ENCODE results near the gene FCGR3A. TPM values are rescaled to one million over a fixed set of nuclear protein-coding genes. Genes with fewer than 3 reads are reported as not detected.

Gene FCGR3A
- total RNA-seq, 6 donors from 2014 or later = 20.8 to 237 (median 82.8) TPM

Other genes starting within 250 kb of the FCGR3A start
- 1 to 10 TPM; 1.5 to 6.9 (median 4.0) TPM for gene MPZ, start 239.8 kb downstream of the FCGR3A start, total RNA-seq
- 100 to 1,000 TPM in 2 of 6 donors, 10 to 100 TPM in 4; 17.7 to 159 (median 66.7) TPM for gene SDHC, start 235.4 kb downstream of the FCGR3A start, total RNA-seq
- gene CFAP126, start 181.9 kb downstream of the FCGR3A start, total RNA-seq = 1 to 10 TPM in 4 of 6 donors, under 1 TPM in 1, not detected in 1; 0.37 to 9.5 (median 4.0) TPM
- gene FCGR2A, start 44.4 kb downstream of the FCGR3A start, total RNA-seq = 100 to 1,000 TPM in 4 of 6 donors, 10 to 100 TPM in 2; 94.6 to 273 (median 160) TPM
- gene HSPA6, start 25.3 kb downstream of the FCGR3A start, total RNA-seq = 10 to 100 TPM; 10.8 to 37.7 (median 15.9) TPM
- gene FCGR3B, start 81.4 kb upstream of the FCGR3A start, total RNA-seq = 10 to 100 TPM in 5 of 6 donors, 1 to 10 TPM in 1; 6.3 to 59.2 (median 20.4) TPM
- 10 to 100 TPM in 4 of 6 donors, 1 to 10 TPM in 2; 5.4 to 33.9 (median 22.0) TPM for gene FCGR2B, start 113.3 kb upstream of the FCGR3A start, total RNA-seq
- 1 to 10 TPM in 2 of 6 donors, under 1 TPM in 1, not detected in 3; 0.52 to 1.2 (median 1.0) TPM for gene FCRLA, start 157.4 kb upstream of the FCGR3A start, total RNA-seq
- gene FCRLB, start 171.7 kb upstream of the FCGR3A start, total RNA-seq = 1 to 10 TPM in 3 of 6 donors, not detected in 3; 1.4 to 2.1 (median 1.7) TPM
- 10 to 100 TPM in 5 of 6 donors, 1 to 10 TPM in 1; 4.6 to 29.0 (median 15.9) TPM for gene DUSP12, start 200.0 kb upstream of the FCGR3A start, total RNA-seq
- 10 to 100 TPM; 14.2 to 36.7 (median 27.0) TPM for gene ATF6, start 216.5 kb upstream of the FCGR3A start, total RNA-seq

Data from upper lobe of left lung (tissue), 6 donors.